Upper lobe of left lung (tissue), 6 donors: ENCODE measurements around the gene THAP4. TPM values are rescaled to one million over a fixed set of nuclear protein-coding genes. Genes with fewer than 3 reads are reported as not detected.

Source experiments
- ATAC-seq, 2 donors: fragments of 200-7000 bp; cut with Tn5 transposase; one replicate each; pipeline ENCODE4 v1.9.1; 2022; ENCODE audit warnings: mild to moderate bottlenecking in 2 of 2, moderate library complexity in 2 of 2; ENCODE audit not compliant: low FRiP score in 2 of 2
- DNase-seq, 2 donors: peaks; one replicate each; pipeline ENCODE4 v3.0.0-alpha.2; 2019 to 2020
- H3K27ac ChIP-seq, 4 donors: fragments of 200-600 bp; sonication (generic); one replicate each; pipeline ENCODE4 v1.5.1; 2016 to 2019
- H3K27me3 ChIP-seq, 4 donors: fragments of 200-600 bp; sonication (generic); one replicate each; pipeline ENCODE4 v1.5.1; 2017 to 2019
- H3K36me3 ChIP-seq, 4 donors: fragments of 200-600 bp; sonication (generic); one replicate each; pipeline ENCODE4 v1.5.1; 2016 to 2019
- H3K4me1 ChIP-seq, 4 donors: fragments of 200-600 bp; sonication (generic); one replicate each; pipeline ENCODE4 v1.5.1; 2018 to 2019
- H3K4me3 ChIP-seq, 4 donors: fragments of 200-600 bp; sonication (generic); one replicate each; pipeline ENCODE4 v1.5.1; 2017 to 2019; ENCODE audit warnings: mild to moderate bottlenecking in 2 of 4, moderate library complexity in 1 of 4
- H3K9me3 ChIP-seq, 4 donors: fragments of 200-600 bp; sonication (generic); one replicate each; pipeline ENCODE4 v1.5.1; 2018 to 2019
- EP300 ChIP-seq, 4 donors: sonication (generic); formaldehyde crosslinking; IDR thresholded peaks; one replicate each; pipeline ENCODE4 v1.5.1; 2017; ENCODE audit warnings: antibody characterized with exemption in 4 of 4, control low read depth in 2 of 4
- POLR2A ChIP-seq, 4 donors: fragments of 450-650 bp; IDR thresholded peaks; one replicate each; pipeline ENCODE4 v1.5.1; 2016 to 2017; ENCODE audit warnings: antibody characterized with exemption in 4 of 4, mild to moderate bottlenecking in 2 of 4
- POLR2AphosphoS5 ChIP-seq, 2 donors: sonication (generic); formaldehyde crosslinking; IDR thresholded peaks; one replicate each; pipeline ENCODE4 v1.5.1; 2017; ENCODE audit warnings: antibody characterized with exemption in 2 of 2
- WGBS, 2 donors: methylation state at CpG; one replicate each; pipeline ENCODE4 v1.1.5; 2017 to 2018; 5-methylcytosine and 5-hydroxymethylcytosine counted together
- total RNA-seq, 6 donors: library from RNA; depleted of rRNA in 4 of 6; stranded (reverse); fragments of >200 nt in 4 of 6; gene quantifications; one replicate each; pipeline versions ENCODE4 v1.1.0 to v1.2.1, GENCODE V29; 2016 to 2021
- TF ChIP-seq, protein P1 (sequence below), 6 experiments: fragments of 450-650 bp in 4 of 6; fragments of 200-600 bp in 2 of 6; sonication (generic) in 2 of 6; IDR thresholded peaks; one replicate each; pipeline ENCODE4 v1.5.1; 2016 to 2019; ENCODE audit warnings: antibody characterized with exemption in 6 of 6
- donor health status: DM: no; HTN: no; CAD: no; lungs with moderate emphysema.
- donor health status: DM: no; HTN: yes; CAD: no; lungs with severe emphysema.

The THAP4 gene
- total RNA-seq, 6 donors from 2014 or later = 36.6 to 85.9 (median 48.1) TPM

DNA sequence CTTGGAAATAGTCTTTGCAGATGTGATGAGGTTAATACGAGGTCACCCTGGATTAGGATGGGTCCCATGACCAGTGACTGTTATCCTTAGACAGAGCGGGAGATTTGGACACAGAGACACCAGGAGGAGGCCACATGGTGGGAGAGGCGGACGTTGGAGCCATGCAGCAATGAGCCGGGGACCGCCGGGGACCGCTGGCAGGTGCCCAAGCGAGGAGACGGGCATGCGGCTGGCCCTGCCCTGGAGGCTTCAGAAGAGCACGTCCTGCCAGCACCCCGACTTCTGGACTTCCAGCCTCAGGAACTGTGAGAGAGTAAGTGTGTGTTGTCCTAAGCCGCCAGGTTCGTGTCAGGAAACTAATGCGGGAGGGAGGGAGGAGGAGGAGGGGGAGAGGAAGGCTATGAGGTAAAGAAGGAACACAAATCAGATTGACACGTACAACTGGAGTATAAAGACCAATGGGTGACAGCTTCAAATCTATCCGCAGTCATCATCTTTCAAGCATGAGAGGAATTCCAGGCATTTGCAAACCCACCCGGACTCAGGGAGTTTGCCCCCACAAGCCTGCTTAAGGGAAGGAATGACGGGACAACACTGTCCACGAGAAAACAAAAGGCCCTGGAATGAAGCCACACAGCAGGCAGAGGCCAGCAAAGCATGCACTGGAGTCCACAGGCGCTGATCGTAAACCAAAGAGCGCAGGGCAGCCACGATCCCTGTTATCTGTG, 90.0 kb downstream of the THAP4 start:
- Histone ChIP-seq H3K4me1 (peaks cover 33 to 54% (median 46%) of the 10 kb centered on the region in 4 donors), H3K4me3 (no peak overlapping the region), H3K36me3 (no peaks in the 10 kb centered on the region), H3K27me3 (peaks cover 0 to under 1% (median 0%) of the 10 kb centered on the region in 4 donors), H3K27ac (no peak overlapping the region), H3K9me3 (no peaks in the 10 kb centered on the region)
- ATAC-seq (no peak), DNase-seq (peak in 1 of 2 donors; percentile 78)
- TF ChIP-seq EP300 (IDR thresholded peaks at IDR 0.05) = no peak
- TF ChIP-seq POLR2A (IDR thresholded peaks at IDR 0.05) = no peak
- TF ChIP-seq, protein P1, sequence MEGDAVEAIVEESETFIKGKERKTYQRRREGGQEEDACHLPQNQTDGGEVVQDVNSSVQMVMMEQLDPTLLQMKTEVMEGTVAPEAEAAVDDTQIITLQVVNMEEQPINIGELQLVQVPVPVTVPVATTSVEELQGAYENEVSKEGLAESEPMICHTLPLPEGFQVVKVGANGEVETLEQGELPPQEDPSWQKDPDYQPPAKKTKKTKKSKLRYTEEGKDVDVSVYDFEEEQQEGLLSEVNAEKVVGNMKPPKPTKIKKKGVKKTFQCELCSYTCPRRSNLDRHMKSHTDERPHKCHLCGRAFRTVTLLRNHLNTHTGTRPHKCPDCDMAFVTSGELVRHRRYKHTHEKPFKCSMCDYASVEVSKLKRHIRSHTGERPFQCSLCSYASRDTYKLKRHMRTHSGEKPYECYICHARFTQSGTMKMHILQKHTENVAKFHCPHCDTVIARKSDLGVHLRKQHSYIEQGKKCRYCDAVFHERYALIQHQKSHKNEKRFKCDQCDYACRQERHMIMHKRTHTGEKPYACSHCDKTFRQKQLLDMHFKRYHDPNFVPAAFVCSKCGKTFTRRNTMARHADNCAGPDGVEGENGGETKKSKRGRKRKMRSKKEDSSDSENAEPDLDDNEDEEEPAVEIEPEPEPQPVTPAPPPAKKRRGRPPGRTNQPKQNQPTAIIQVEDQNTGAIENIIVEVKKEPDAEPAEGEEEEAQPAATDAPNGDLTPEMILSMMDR (IDR thresholded peaks at IDR 0.05) = no peak
- no peak for TF ChIP-seq POLR2AphosphoS5 (IDR thresholded peaks at IDR 0.05)
- 30% methylated on average over 18 to 25 of the region's 25 CpGs for WGBS, 2 donors

DNA sequence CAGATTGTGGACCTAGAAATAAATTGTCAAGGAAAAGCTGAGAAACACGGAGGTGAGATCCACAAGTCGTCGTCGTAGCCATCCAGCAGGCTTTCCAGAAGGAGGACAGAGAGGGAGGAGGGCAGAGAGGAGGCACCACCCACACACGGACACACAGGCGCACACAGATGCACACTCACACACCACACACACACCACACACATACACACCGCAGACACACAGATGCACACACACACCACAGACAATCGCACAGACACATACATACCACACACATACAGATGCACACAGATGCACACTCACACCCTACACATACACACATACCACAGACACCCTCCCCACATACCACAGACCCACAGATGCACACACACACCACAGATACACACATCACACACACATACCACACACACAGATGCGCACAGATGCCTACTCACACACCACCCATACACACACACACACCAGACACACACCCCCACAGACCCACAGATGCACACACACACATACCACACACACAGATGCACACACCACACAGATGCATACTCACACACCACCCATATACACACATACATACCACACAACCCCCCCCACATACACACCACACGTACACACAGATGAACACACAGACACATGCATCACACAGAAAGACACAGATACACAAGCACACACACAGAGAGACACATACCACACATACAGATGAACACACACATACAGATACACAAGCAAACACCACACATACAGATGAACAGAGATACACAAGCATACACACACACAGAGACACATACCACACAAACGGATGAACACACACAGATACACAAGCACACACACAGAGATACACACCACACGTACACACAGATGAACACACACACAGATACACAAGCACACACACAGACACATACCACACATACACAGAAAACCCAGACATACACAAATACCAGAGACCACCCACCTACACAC, 91.2 kb downstream of the THAP4 start:
- DNase-seq = no peak
- WGBS, 2 donors = 74 to 83% methylated on average over 11 to 12 of the region's 12 CpGs
- H3K4me1 ChIP-seq = peaks cover 30 to 54% (median 46%) of the 10 kb centered on the region in 4 donors
- TF ChIP-seq POLR2AphosphoS5 (IDR thresholded peaks at IDR 0.05) = no peak
- no peak for TF ChIP-seq POLR2A (IDR thresholded peaks at IDR 0.05)
- no peak for TF ChIP-seq EP300 (IDR thresholded peaks at IDR 0.05)
- TF ChIP-seq, protein P1 (IDR thresholded peaks at IDR 0.05) = no peak
- H3K27me3 ChIP-seq = peaks cover 0 to 11% (median 4%) of the 10 kb centered on the region in 4 donors
- H3K36me3 ChIP-seq = no peaks in the 10 kb centered on the region
- no peak for ATAC-seq
- H3K4me3 ChIP-seq = no peak overlapping the region
- H3K9me3 ChIP-seq = no peaks in the 10 kb centered on the region
- H3K27ac ChIP-seq = no peak overlapping the region

DNA sequence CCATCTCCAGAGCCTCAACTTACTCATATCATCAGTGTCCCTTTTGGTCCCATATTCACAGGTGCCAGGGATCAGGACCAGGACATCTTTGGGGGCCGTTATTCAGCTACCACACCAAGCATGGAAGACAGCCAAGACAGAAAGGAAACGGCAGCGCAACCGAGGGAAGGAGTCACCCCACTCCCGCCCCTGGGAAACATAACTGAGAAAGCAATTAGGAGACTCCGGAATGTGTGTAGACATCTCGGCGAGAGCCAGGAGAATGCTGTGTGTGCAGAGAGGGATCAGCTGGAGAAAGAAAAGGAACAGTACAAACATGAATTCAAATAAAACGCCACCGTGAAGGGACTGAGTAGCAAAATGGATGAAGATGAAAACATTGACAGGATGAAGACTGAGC, 91.9 kb downstream of the THAP4 start:
- TF ChIP-seq EP300 (IDR thresholded peaks at IDR 0.05) (no peak), POLR2AphosphoS5 (IDR thresholded peaks at IDR 0.05) (no peak), POLR2A (IDR thresholded peaks at IDR 0.05) (no peak)
- TF ChIP-seq, protein P1 (IDR thresholded peaks at IDR 0.05) = no peak
- Histone ChIP-seq H3K4me3 (no peak overlapping the region), H3K27me3 (peaks cover 0 to 17% (median 4%) of the 10 kb centered on the region in 4 donors), H3K36me3 (no peaks in the 10 kb centered on the region), H3K4me1 (peaks cover 29 to 54% (median 44%) of the 10 kb centered on the region in 4 donors), H3K9me3 (no peaks in the 10 kb centered on the region), H3K27ac (peak overlapping the region in 1 of 4 donors; percentile 7)
- 35 to 41% methylated on average over 10 of the region's 10 CpGs for WGBS, 2 donors
- DNase-seq (no peak), ATAC-seq (no peak)

DNA sequence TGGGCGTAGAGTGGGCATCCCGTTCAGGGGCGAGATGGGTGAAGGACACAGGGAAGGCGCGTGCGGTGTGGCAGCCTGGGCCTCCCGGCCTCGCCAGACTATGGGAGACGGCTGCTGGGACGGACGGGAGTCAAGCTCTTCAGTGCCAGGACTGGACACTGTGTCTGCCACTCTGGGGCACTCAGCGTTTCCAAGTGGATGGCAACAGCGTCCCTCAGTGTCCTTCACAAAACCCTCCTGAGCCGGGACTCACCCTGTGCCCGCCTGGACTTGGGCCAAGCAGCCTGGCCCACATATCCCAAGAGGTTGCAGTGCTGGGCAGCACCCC, 94.7 kb downstream of the THAP4 start:
- Histone ChIP-seq H3K4me3 (peak overlapping the region in 2 of 4 donors; percentile 45 to 46), H3K27ac (peak overlapping the region in 1 of 4 donors; percentile 80), H3K27me3 (peaks cover 0 to 17% (median 4%) of the 10 kb centered on the region in 4 donors), H3K36me3 (no peaks in the 10 kb centered on the region), H3K9me3 (no peaks in the 10 kb centered on the region), H3K4me1 (peaks cover 16 to 41% (median 30%) of the 10 kb centered on the region in 4 donors)
- DNase-seq (peak; percentile 81), ATAC-seq (peak; percentile 3 to 54)
- 69 to 72% methylated on average over 15 of the region's 15 CpGs for WGBS, 2 donors
- TF ChIP-seq, protein P1 (IDR thresholded peaks at IDR 0.05) = no peak
- TF ChIP-seq POLR2AphosphoS5 (IDR thresholded peaks at IDR 0.05) = no peak
- no peak for TF ChIP-seq EP300 (IDR thresholded peaks at IDR 0.05)
- TF ChIP-seq POLR2A (IDR thresholded peaks at IDR 0.05) = peak in 1 of 4 donors; percentile 13
